Ishikawa (cell line): ENCODE results near the gene CACNB2.

Experiments used
- CEBPB ChIP-seq: IDR thresholded peaks from 2 replicates; pipeline ENCODE4 v1.6.1; 2012
- CREB1 ChIP-seq: IDR thresholded peaks from 2 replicates; pipeline ENCODE4 v1.6.1; 2012; ENCODE audit warnings: low read depth
- EGR1 ChIP-seq: IDR thresholded peaks from 2 replicates; pipeline ENCODE4 v1.6.1; 2012
- EP300 ChIP-seq: IDR thresholded peaks from 2 replicates; pipeline ENCODE4 v1.6.1; 2012; ENCODE audit warnings: borderline replicate concordance
- FOXM1 ChIP-seq: IDR thresholded peaks from 2 replicates; pipeline ENCODE4 v1.6.1; 2012; ENCODE audit warnings: low read depth, borderline replicate concordance
- NFIC ChIP-seq: IDR thresholded peaks from 2 replicates; pipeline ENCODE4 v1.6.1; 2012
- RAD21 ChIP-seq: IDR thresholded peaks from 2 replicates; pipeline ENCODE4 v1.6.1; 2012; ENCODE audit warnings: low read depth
- REST ChIP-seq: IDR thresholded peaks from 2 replicates; pipeline ENCODE4 v1.6.1; 2012; ENCODE audit warnings: low read depth, mild to moderate bottlenecking
- TAF1 ChIP-seq: IDR thresholded peaks from 2 replicates; pipeline ENCODE4 v1.6.1; 2012; ENCODE audit warnings: low read depth, mild to moderate bottlenecking
- TCF12 ChIP-seq: IDR thresholded peaks from 2 replicates; pipeline ENCODE4 v1.6.1; 2012; ENCODE audit warnings: low read depth
- TEAD4 ChIP-seq: IDR thresholded peaks from 2 replicates; pipeline ENCODE4 v1.6.1; 2012
- USF1 ChIP-seq: IDR thresholded peaks from 2 replicates; pipeline ENCODE4 v1.6.1; 2012
- YY1 ChIP-seq: IDR thresholded peaks from 2 replicates; pipeline ENCODE4 v1.6.1; 2012; ENCODE audit warnings: low read depth
- ZBTB7A ChIP-seq: IDR thresholded peaks from 2 replicates; pipeline ENCODE4 v1.6.1; 2012; ENCODE audit warnings: low read depth
- TF ChIP-seq, protein P1 (sequence below): IDR thresholded peaks from 2 replicates; pipeline ENCODE4 v1.6.1; 2012

The CACNB2 gene

GRCh38 chr10:18213271-18213670 lies 73.0 kb downstream of the CACNB2 start:
- TF ChIP-seq TAF1, result no peak
- no peak for TF ChIP-seq CEBPB
- TF ChIP-seq, protein P1, sequence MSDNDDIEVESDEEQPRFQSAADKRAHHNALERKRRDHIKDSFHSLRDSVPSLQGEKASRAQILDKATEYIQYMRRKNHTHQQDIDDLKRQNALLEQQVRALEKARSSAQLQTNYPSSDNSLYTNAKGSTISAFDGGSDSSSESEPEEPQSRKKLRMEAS, result no peak
- TF ChIP-seq CREB1, result no peak
- TF ChIP-seq TCF12, result no peak
- no peak for TF ChIP-seq RAD21
- no peak for TF ChIP-seq ZBTB7A

- no peak for TF ChIP-seq REST
- peak; percentile 68 for TF ChIP-seq RAD21
Observed at GRCh38 chr10:18214691-18215563, 74.7 kb downstream of the CACNB2 start.

- TF ChIP-seq RAD21 (peak; percentile 22; the same call in 1 of the 2 replicates), CREB1 (no peak)
Observed at GRCh38 chr10:18216482-18216881, 76.3 kb downstream of the CACNB2 start.

- no peak for TF ChIP-seq TAF1
- TF ChIP-seq USF1, result no peak
- no peak for TF ChIP-seq NFIC
- TF ChIP-seq EP300, result no peak
- no peak for TF ChIP-seq ZBTB7A
- no peak for TF ChIP-seq EGR1
- TF ChIP-seq RAD21, result no peak
- no peak for TF ChIP-seq TEAD4
- TF ChIP-seq, protein P1, result no peak
Observed at GRCh38 chr10:18217577-18217976, 77.4 kb downstream of the CACNB2 start.

DNA sequence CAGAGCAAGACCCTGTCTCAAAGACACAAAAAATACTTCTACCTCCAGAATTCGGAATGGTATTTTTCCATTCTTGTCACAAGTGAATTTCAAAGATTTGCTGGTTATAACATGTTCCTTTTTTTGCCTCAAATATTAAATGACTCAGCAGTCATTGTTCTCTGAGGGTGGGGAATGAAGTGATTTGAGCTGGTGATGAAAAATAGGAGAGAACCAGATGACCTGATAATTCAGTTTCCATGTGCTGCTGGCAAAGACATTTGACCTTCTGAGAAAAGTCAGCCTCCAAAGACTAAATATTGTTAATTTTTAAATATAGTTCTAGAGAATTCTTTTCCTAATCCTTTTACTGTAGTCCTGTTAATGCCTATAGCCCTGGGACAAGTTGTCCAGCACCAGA lies 78.9 kb downstream of the CACNB2 start:
- no peak for TF ChIP-seq TEAD4
- TF ChIP-seq CREB1, result no peak
- TF ChIP-seq TAF1, result no peak
- TF ChIP-seq NFIC, result no peak
- no peak for TF ChIP-seq EP300
- TF ChIP-seq FOXM1, result no peak
- no peak for TF ChIP-seq ZBTB7A
- no peak for TF ChIP-seq TCF12
- no peak for TF ChIP-seq EGR1
- no peak for TF ChIP-seq RAD21
- TF ChIP-seq REST, result no peak
- TF ChIP-seq, protein P1, result no peak
- TF ChIP-seq CEBPB, result no peak
- TF ChIP-seq YY1, result no peak
- TF ChIP-seq USF1, result no peak

GRCh38 chr10:18221123-18221522 lies 80.9 kb downstream of the CACNB2 start:
- TF ChIP-seq YY1, result no peak
- no peak for TF ChIP-seq CEBPB
- no peak for TF ChIP-seq CREB1
- TF ChIP-seq TAF1, result no peak
- no peak for TF ChIP-seq REST
- TF ChIP-seq, protein P1, result no peak
- no peak for TF ChIP-seq NFIC
- TF ChIP-seq FOXM1, result no peak
- TF ChIP-seq ZBTB7A, result no peak
- no peak for TF ChIP-seq TCF12
- TF ChIP-seq RAD21, result no peak
- TF ChIP-seq EP300, result no peak
- no peak for TF ChIP-seq EGR1
- TF ChIP-seq TEAD4, result no peak
- no peak for TF ChIP-seq USF1
